GM19099 (cell line): Measurements from ENCODE around the gene ZNF775.

Experiments used
- POLR2A ChIP-seq: IDR thresholded peaks from 3 replicates; pipeline ENCODE4 v1.6.1; 2011; ENCODE audit warnings: low read depth; ENCODE audit not compliant: insufficient read length; ENCODE audit errors: extremely low read depth

Gene ZNF775

DNA sequence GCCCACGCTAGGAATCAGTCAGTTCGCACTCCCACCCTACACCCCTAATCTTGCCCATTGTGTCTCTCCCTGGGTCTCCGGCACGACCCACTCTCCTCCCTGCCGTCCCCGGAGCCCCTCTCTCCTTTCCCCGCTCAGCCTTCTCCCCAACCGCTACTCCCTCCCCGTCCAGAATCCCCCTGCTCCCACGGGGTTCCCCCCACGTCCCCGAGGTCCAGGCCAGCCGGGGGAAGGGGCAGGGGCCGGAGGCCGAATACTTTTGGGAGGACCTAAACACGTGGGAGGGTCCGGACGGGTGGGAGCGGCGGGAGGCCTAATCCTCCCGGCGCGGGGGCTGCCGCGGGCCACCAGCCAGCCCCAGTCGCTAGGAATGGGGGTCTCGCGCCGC, 38.3 kb upstream of the ZNF775 start:
- no peak for TF ChIP-seq POLR2A

- no peak for TF ChIP-seq POLR2A
Observed at GRCh38 chr7:150341263-150342120, 37.6 kb upstream of the ZNF775 start, which contains the start of gene RARRES2. TSS of gene RARRES2 (minus strand) at chr7:150341629. CDS start at chr7:150340609, 1,020 bp downstream.

GRCh38 chr7:150342121-150342408, 37.1 kb upstream of the ZNF775 start:
- no peak for TF ChIP-seq POLR2A

DNA sequence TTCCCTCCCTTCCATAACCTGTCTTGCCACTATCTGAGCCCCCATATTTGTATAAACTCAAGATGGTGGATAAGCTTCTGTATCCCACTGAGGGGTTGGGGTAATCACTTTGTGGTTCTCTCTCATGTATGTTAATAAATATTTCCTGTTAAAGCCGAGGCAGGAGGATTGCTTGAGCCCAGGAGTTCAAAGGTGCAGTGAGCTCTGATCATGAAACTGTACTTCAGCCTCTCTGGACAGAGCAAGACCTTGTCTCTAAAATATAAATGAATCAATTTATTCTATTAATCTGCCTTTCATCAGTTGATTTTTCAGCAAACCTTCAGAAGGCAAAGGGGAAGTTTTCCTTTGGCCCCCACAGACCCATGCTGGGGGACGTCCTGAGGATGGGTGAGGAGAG, 35.9 kb upstream of the ZNF775 start:
- no peak for TF ChIP-seq POLR2A

DNA sequence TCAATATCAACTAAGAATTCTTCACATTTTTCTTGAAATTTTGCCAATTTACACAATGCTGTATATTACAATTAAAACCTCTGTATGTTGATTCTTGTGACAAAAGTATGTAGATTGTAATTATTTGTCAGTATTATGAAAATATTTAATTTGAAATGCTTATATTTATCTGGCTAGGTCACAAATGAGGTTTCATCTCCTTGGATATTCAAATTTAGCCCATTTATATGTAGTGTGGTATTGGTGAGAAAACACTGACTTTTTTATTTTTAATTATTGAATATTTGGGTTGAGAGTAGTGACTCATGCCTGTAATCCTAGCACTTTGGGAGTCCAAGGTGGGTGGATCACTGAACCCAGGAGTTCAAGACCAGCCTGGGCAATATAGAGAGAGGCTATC, 34.8 kb upstream of the ZNF775 start:
- TF ChIP-seq POLR2A, result no peak

- no peak for TF ChIP-seq POLR2A
Observed at GRCh38 chr7:150345012-150345411, 34.1 kb upstream of the ZNF775 start.

- TF ChIP-seq POLR2A, result no peak
Observed at GRCh38 chr7:150346922-150347321, 32.2 kb upstream of the ZNF775 start.

DNA sequence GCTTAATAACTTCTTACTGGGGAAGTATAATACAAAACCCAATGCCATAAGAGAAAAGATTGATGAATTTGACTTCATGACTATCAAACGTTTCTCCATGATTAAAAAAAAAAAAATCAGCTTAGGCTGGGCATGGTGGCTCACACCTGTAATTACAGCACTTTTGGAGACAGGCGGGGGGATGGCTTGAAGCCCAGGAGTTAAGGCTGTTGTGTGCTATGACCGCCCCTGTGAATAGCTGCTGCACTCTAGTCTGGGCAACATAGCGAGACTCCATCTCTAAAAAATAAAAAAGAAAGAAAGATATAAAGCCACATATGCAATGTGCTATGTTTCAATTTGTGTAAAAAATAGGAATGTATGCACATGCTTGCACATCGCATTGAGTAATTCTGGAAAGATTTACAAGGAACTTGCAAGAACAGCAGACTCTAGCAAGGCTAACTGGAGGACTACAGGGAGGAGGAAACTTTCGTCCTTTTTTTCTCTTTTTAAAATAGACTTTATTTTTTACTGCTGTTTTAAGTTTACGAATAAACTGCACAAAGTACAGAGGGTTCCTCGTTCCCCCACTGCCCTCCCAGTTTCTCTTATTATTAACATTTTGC, 27.4 kb upstream of the ZNF775 start:
- no peak for TF ChIP-seq POLR2A

DNA sequence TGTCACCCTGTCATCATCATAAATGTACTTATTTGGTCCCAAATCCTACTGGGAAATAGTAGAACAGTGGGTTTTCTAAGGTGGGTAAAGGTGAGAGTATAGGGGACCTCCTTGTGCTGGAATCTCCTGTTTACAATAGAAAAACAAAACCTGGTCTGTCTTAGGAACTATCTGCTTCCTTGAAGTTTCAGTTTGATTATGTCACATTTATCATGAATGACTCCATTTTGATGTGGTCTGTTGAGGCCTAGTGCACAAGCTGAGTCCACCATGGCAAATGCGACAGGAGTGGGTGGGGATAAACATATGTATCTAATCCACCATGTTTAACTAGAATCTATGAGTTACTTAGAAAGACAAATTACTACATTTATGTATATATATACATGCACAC, 23.5 kb upstream of the ZNF775 start:
- TF ChIP-seq POLR2A, result no peak

- TF ChIP-seq POLR2A, result no peak
Observed at GRCh38 chr7:150356265-150356897, 22.7 kb upstream of the ZNF775 start.

DNA sequence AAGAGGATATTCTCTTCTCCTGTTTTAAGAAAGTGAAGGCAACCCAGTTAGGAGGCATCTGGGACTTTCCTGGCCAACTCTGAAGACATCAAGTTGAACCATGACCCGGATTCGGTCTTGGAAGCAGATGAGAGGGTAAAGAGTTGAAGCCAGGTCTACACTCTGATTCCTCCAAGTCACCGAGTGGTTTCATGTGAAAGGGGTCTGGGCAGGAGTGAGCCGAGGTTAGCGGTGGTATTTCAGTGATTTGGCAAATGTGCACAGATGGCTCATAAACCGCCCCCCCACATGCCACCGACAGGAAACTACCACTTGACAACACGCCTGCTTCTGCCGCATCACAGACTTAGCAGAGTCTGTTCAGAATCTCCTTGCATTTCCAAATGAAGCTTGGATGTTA, 21.9 kb upstream of the ZNF775 start:
- peak; percentile 27 for TF ChIP-seq POLR2A

DNA sequence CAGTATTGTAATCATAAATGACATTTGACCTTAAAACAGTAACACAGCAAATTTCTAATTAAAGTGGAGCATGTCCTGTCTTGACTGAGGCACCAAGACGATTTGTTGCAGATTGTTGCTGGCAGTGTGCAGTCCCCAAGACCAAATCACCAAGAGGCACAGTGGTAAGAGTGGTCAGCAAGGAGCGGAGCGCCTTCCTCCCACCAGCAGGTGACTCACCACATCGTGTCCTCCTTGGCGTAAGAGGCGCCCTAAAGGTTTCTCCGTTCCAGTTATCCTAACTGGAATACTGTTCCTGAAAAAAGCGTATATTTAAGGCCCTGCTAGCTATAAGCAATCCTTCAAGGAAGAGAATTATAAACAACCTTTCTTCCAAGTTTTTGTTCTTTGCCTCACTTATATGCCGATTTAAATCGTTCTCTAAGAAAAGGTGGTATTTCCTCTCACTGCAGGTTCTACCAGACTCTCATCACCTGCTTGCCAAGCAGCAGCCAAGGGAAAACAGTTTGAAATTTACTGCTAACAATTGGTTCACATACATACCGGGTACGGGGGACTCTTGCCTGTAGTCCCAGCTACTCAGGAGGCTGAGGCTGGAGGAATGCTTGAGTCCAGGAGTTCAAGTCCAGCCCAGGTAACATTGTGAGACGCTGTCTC, 21.2 kb upstream of the ZNF775 start:
- no peak for TF ChIP-seq POLR2A

GRCh38 chr7:150358433-150358832, 20.7 kb upstream of the ZNF775 start:
- TF ChIP-seq POLR2A, result no peak

- TF ChIP-seq POLR2A, result no peak
Observed at GRCh38 chr7:150358988-150359621, 20.0 kb upstream of the ZNF775 start.

GRCh38 chr7:150359622-150360362, 19.3 kb upstream of the ZNF775 start:
- no peak for TF ChIP-seq POLR2A

DNA sequence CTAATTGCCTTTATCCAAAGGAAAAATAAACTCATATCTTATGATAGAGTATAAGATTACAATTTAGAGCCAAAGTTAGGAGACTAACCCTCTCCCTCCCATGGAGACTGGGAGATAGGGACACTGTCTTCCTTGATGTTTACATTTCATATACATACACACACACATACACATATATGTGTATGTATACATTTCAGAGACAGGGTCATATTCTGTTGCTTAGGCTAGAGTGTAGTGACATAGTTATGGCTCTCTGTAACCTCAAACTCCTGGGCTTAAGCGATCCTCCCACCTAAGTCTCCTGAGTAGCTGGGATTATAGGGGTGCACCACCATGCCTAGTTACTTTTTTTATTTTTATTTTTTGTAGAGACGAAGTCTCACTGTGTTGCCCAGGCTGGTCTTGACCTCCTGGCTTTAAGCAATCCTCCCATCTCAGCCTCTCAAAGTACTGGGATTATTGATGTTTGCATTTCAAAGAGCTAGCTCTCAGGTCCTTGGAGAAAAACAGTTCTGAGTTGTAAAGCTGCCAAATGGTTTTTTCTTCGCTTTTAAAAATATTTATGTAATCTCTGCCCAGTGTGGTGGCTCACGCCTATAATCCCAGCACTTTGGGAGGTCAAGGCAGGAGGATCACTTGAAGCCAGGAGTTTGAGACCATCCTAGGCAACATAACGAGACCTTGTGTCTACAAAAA, 18.6 kb upstream of the ZNF775 start:
- no peak for TF ChIP-seq POLR2A
